HepG2 (cell line): ENCODE data around the gene TTLL1. TPM values are rescaled to one million over a fixed set of nuclear protein-coding genes. Genes with fewer than 3 reads are reported as not detected.

Experiments
- HNF4G ChIP-seq, 2 experiments: sonication (generic) in 1 of 2; formaldehyde crosslinking in 1 of 2; IDR thresholded peaks; 2 replicates each; pipeline versions ENCODE4 v1.4.0 to v1.6.1; 2011 to 2020; ENCODE audit warnings: borderline replicate concordance in 2 of 2, low read depth in 2 of 2, mild to moderate bottlenecking in 2 of 2, low read length in 1 of 2, missing genetic modification reagents in 1 of 2, moderate library complexity in 1 of 2
- MAZ ChIP-seq, 2 experiments: sonication (generic) in 1 of 2; formaldehyde crosslinking in 1 of 2; IDR thresholded peaks; 2 replicates each; pipeline versions ENCODE4 v1.5.0 to v1.6.1; 2012 to 2020; ENCODE audit warnings: low read depth in 2 of 2, mild to moderate bottlenecking in 2 of 2, borderline replicate concordance in 1 of 2, improper control_type of control experiment in 1 of 2, low read length in 1 of 2, missing genetic modification reagents in 1 of 2, moderate library complexity in 1 of 2
- NKX3-1 ChIP-seq: sonication (generic); formaldehyde crosslinking; IDR thresholded peaks from 2 replicates; pipeline ENCODE4 v1.5.0; 2020; ENCODE audit warnings: missing genetic modification reagents
- NR2F6 ChIP-seq, 2 experiments: IDR thresholded peaks; 2 replicates each; pipeline ENCODE4 v1.6.1; 2016; ENCODE audit warnings: antibody characterized with exemption in 1 of 2, mild to moderate bottlenecking in 1 of 2
- PCBP2 ChIP-seq: fragments of 200-400 bp; formaldehyde crosslinking; optimal IDR thresholded peaks from 2 replicates; pipeline ENCODE3; 2018; ENCODE audit warnings: low read length, low read depth; ENCODE audit not compliant: poor library complexity, severe bottlenecking
- PITX1 ChIP-seq: sonication (generic); formaldehyde crosslinking; IDR thresholded peaks from 2 replicates; pipeline ENCODE4 v1.5.1; 2020; ENCODE audit warnings: mild to moderate bottlenecking, missing genetic modification reagents
- RBFOX2 ChIP-seq: fragments of 200-400 bp; formaldehyde crosslinking; IDR thresholded peaks from 2 replicates; pipeline ENCODE4 v1.6.1; 2017; ENCODE audit warnings: low read depth, mild to moderate bottlenecking, low read length
- RBM22 ChIP-seq: fragments of 200-400 bp; formaldehyde crosslinking; optimal IDR thresholded peaks from 2 replicates; pipeline ENCODE3; 2017; ENCODE audit warnings: mild to moderate bottlenecking, low read length, moderate library complexity
- SSRP1 ChIP-seq: IDR thresholded peaks from 2 replicates; pipeline ENCODE4 v1.6.1; 2016; ENCODE audit warnings: control low read depth
- UBTF ChIP-seq: sonication (generic); formaldehyde crosslinking; IDR thresholded peaks from 2 replicates; pipeline ENCODE4 v1.4.0; 2020; ENCODE audit warnings: mild to moderate bottlenecking, missing genetic modification reagents
- ZFP36L1 ChIP-seq: sonication (generic); formaldehyde crosslinking; IDR thresholded peaks from 2 replicates; pipeline ENCODE4 v1.8.0; 2022; ENCODE audit warnings: mild to moderate bottlenecking, missing genetic modification reagents, moderate library complexity
- polyA plus RNA-seq, 8 experiments: library from polyadenylated mRNA; depleted of rRNA in 3 of 8; stranded (reverse) in 7 of 8; unstranded in 1 of 8; fragments of >200 nt; fragmentation: Illumina TruSeq in 4 of 8; extraction: Trizol in 4 of 8; gene quantifications; 2 replicates each; pipeline versions ENCODE4 v1.2.1 to v1.2.3, GENCODE V29; 2011 to 2016; ENCODE audit warnings: low read depth in 4 of 8, missing spikeins in 1 of 8, mixed read lengths in 1 of 8; ENCODE audit not compliant: insufficient read depth in 1 of 8
- total RNA-seq, 5 experiments: library from RNA; depleted of rRNA; stranded (reverse); fragments of >200 nt; fragmentation: Illumina TruSeq; extraction: Trizol; gene quantifications; 2 replicates each; pipeline ENCODE4 v1.2.3, GENCODE V29; 2016; ENCODE audit warnings: low read depth in 1 of 5
- TF ChIP-seq, protein P1 (sequence below): sonication (generic); formaldehyde crosslinking; IDR thresholded peaks from 2 replicates; pipeline ENCODE4 v1.5.1; 2020; ENCODE audit warnings: mild to moderate bottlenecking, missing genetic modification reagents, moderate library complexity
- TF ChIP-seq, protein P2 (sequence below): IDR thresholded peaks from 2 replicates; pipeline ENCODE4 v1.6.1; 2016; ENCODE audit warnings: low read depth, control low read depth
- TF ChIP-seq, protein P3 (sequence below): sonication (generic); formaldehyde crosslinking; IDR thresholded peaks from 2 replicates; pipeline ENCODE4 v1.4.0; 2020; ENCODE audit warnings: mild to moderate bottlenecking, missing genetic modification reagents

TTLL1 gene
- total and polyA plus RNA-seq, 2 of the 13 experiments (the other 11 are each of a cell fraction or from before 2014, with no cell fraction given): 1.6 to 5.3 TPM

GRCh38 chr22:42994276-42994916 is 94.8 kb downstream of the TTLL1 start (continued):
- TF ChIP-seq RBM22 (peak; percentile 82), ZFP36L1 (0 out of 2 replicates have a peak, but pooled peaks have one; percentile 42), PITX1 (0 out of 2 replicates have a peak, but pooled peaks have one; percentile 3), RBFOX2 (peak; percentile 62), NR2F6 (IDR thresholded peaks at IDR 0.05) (no peak), NR2F6 (CRISPR knock-in tag; IDR thresholded peaks at IDR 0.05) (no peak), UBTF (peak; percentile 29; the same call in 1 of the 2 replicates), NKX3-1 (CRISPR knock-in tag) (0 out of 2 replicates have a peak, but pooled peaks have one; percentile 12), MAZ (IDR thresholded peaks at IDR 0.05; ENCODE audit: borderline replicate concordance, low read depth, low read length) (no peak), MAZ (CRISPR knock-in tag; IDR thresholded peaks at IDR 0.05; ENCODE audit: low read depth) (peak; percentile 17), PCBP2 (no peak), SSRP1 (CRISPR knock-in tag) (peak; percentile 26; the same call in 1 of the 2 replicates), HNF4G (IDR thresholded peaks at IDR 0.05; ENCODE audit: borderline replicate concordance, low read depth, low read length) (0 out of 2 replicates have a peak, but pooled peaks have one; percentile 0), HNF4G (CRISPR knock-in tag; IDR thresholded peaks at IDR 0.05; ENCODE audit: borderline replicate concordance, low read depth) (no peak)
- TF ChIP-seq, protein P1, sequence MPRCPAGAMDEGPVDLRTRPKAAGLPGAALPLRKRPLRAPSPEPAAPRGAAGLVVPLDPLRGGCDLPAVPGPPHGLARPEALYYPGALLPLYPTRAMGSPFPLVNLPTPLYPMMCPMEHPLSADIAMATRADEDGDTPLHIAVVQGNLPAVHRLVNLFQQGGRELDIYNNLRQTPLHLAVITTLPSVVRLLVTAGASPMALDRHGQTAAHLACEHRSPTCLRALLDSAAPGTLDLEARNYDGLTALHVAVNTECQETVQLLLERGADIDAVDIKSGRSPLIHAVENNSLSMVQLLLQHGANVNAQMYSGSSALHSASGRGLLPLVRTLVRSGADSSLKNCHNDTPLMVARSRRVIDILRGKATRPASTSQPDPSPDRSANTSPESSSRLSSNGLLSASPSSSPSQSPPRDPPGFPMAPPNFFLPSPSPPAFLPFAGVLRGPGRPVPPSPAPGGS (CRISPR knock-in tag): 0 out of 2 replicates have a peak, but pooled peaks have one; percentile 7
- TF ChIP-seq, protein P2, sequence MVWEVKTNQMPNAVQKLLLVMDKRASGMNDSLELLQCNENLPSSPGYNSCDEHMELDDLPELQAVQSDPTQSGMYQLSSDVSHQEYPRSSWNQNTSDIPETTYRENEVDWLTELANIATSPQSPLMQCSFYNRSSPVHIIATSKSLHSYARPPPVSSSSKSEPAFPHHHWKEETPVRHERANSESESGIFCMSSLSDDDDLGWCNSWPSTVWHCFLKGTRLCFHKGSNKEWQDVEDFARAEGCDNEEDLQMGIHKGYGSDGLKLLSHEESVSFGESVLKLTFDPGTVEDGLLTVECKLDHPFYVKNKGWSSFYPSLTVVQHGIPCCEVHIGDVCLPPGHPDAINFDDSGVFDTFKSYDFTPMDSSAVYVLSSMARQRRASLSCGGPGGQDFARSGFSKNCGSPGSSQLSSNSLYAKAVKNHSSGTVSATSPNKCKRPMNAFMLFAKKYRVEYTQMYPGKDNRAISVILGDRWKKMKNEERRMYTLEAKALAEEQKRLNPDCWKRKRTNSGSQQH (CRISPR knock-in tag): no peak
- TF ChIP-seq, protein P3, sequence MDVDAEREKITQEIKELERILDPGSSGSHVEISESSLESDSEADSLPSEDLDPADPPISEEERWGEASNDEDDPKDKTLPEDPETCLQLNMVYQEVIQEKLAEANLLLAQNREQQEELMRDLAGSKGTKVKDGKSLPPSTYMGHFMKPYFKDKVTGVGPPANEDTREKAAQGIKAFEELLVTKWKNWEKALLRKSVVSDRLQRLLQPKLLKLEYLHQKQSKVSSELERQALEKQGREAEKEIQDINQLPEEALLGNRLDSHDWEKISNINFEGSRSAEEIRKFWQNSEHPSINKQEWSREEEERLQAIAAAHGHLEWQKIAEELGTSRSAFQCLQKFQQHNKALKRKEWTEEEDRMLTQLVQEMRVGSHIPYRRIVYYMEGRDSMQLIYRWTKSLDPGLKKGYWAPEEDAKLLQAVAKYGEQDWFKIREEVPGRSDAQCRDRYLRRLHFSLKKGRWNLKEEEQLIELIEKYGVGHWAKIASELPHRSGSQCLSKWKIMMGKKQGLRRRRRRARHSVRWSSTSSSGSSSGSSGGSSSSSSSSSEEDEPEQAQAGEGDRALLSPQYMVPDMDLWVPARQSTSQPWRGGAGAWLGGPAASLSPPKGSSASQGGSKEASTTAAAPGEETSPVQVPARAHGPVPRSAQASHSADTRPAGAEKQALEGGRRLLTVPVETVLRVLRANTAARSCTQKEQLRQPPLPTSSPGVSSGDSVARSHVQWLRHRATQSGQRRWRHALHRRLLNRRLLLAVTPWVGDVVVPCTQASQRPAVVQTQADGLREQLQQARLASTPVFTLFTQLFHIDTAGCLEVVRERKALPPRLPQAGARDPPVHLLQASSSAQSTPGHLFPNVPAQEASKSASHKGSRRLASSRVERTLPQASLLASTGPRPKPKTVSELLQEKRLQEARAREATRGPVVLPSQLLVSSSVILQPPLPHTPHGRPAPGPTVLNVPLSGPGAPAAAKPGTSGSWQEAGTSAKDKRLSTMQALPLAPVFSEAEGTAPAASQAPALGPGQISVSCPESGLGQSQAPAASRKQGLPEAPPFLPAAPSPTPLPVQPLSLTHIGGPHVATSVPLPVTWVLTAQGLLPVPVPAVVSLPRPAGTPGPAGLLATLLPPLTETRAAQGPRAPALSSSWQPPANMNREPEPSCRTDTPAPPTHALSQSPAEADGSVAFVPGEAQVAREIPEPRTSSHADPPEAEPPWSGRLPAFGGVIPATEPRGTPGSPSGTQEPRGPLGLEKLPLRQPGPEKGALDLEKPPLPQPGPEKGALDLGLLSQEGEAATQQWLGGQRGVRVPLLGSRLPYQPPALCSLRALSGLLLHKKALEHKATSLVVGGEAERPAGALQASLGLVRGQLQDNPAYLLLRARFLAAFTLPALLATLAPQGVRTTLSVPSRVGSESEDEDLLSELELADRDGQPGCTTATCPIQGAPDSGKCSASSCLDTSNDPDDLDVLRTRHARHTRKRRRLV (CRISPR knock-in tag): no peak
